Esophagus squamous epithelium (tissue), 4 donors: Measurements from ENCODE around the gene ANTXR1.

Experiments
- POLR2A ChIP-seq, 4 donors: fragments of 450-650 bp; IDR thresholded peaks; one replicate each; pipeline ENCODE4 v1.6.1; 2017; ENCODE audit warnings: antibody characterized with exemption in 4 of 4, mild to moderate bottlenecking in 4 of 4, moderate library complexity in 3 of 4
- TF ChIP-seq, protein P1 (sequence below), 6 experiments: fragments of 450-650 bp in 4 of 6; fragments of 200-600 bp in 2 of 6; sonication (generic) in 2 of 6; IDR thresholded peaks; one replicate each; pipeline ENCODE4 v1.5.1; 2016 to 2019; ENCODE audit warnings: antibody characterized with exemption in 6 of 6, mild to moderate bottlenecking in 4 of 6, moderate library complexity in 4 of 6

GRCh38 chr2:69131452-69131851 lies 118.5 kb downstream of the ANTXR1 start:
- TF ChIP-seq, protein P1, sequence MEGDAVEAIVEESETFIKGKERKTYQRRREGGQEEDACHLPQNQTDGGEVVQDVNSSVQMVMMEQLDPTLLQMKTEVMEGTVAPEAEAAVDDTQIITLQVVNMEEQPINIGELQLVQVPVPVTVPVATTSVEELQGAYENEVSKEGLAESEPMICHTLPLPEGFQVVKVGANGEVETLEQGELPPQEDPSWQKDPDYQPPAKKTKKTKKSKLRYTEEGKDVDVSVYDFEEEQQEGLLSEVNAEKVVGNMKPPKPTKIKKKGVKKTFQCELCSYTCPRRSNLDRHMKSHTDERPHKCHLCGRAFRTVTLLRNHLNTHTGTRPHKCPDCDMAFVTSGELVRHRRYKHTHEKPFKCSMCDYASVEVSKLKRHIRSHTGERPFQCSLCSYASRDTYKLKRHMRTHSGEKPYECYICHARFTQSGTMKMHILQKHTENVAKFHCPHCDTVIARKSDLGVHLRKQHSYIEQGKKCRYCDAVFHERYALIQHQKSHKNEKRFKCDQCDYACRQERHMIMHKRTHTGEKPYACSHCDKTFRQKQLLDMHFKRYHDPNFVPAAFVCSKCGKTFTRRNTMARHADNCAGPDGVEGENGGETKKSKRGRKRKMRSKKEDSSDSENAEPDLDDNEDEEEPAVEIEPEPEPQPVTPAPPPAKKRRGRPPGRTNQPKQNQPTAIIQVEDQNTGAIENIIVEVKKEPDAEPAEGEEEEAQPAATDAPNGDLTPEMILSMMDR (IDR thresholded peaks at IDR 0.05) = no peak
- no peak for TF ChIP-seq POLR2A (IDR thresholded peaks at IDR 0.05)
